CD4-positive, alpha-beta T cell treated with Interferon gamma for 1 hour (primary cell): ENCODE data around the gene CYB5R4.
A peak's percentile ranks its signal among the peaks of the same experiment; 100 is the strongest.

Experiments
- DNase-seq: peaks from one replicate; pipeline ENCODE4 v3.0.0-alpha.2; 2020

CYB5R4 gene, protein sequence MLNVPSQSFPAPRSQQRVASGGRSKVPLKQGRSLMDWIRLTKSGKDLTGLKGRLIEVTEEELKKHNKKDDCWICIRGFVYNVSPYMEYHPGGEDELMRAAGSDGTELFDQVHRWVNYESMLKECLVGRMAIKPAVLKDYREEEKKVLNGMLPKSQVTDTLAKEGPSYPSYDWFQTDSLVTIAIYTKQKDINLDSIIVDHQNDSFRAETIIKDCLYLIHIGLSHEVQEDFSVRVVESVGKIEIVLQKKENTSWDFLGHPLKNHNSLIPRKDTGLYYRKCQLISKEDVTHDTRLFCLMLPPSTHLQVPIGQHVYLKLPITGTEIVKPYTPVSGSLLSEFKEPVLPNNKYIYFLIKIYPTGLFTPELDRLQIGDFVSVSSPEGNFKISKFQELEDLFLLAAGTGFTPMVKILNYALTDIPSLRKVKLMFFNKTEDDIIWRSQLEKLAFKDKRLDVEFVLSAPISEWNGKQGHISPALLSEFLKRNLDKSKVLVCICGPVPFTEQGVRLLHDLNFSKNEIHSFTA

DNA sequence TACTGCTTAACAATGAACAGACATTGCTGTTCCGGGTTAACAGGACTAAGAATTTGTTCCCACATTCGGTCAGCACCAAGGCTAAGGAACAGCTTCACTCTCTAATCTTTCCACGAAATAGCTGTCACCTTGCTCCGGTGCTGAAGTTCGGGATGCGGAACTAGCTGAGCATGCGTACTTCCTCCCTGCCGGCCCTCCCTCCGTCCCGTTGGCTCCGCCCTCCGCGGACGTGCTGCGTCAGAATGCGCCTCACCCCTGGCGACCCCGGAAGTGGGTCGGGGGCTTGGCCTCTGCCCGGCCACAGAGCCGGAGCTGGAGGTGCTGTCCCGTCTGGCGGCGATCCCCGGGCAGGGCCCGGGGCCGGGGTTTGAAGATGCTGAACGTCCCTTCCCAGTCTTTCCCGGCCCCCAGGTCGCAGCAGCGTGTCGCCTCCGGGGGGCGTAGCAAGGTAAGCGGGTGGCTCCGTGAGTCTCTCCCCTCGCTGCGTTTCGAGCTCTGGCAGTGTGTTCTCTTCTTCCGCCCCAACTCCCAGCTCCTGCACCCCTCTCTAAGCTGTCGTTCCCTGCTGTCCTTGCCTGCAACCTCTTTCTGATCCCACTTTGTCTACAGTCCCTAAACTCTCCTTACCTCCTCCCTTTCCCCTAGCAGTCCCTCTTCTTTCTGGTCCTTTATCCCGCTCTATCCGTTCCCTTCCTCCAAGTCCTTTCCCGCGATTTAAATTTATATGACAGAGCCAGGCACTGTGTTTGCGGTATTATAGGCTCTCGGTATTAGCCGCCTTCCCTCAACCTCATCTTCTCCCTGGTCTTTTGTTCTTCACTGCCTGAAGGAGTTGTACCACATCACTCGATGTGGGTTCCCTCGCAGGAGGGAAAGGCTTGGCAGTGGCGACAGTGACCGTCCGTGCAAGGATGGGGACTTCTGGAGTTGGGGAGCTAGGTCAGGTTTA lies at the start of gene CYB5R4:
CYB5R4 (plus strand) TSS at position 280 of the 949 bp plus-strand sequence; CDS start at position 374, 94 bp downstream.
- peak; percentile 91 for DNase-seq

DNA sequence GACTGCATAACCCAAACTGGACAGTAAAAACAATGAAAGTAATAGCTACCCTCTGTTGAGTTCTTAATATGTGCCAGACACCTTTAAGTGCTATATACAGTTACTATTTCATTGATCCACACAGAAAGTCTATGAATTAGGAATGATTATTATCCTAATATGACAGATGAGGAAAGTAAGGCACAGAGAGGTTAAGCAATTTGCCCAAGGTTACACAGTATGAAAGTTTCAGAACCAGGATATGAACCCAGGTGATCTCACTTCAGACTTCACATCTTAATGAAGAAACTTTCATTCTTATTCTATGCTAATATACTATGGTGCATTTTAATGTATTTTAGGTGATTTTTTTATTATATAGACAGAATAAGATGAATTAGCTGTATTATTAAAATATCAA lies 46.9 kb upstream of the CYB5R4 start:
- DNase-seq: no peak

DNA sequence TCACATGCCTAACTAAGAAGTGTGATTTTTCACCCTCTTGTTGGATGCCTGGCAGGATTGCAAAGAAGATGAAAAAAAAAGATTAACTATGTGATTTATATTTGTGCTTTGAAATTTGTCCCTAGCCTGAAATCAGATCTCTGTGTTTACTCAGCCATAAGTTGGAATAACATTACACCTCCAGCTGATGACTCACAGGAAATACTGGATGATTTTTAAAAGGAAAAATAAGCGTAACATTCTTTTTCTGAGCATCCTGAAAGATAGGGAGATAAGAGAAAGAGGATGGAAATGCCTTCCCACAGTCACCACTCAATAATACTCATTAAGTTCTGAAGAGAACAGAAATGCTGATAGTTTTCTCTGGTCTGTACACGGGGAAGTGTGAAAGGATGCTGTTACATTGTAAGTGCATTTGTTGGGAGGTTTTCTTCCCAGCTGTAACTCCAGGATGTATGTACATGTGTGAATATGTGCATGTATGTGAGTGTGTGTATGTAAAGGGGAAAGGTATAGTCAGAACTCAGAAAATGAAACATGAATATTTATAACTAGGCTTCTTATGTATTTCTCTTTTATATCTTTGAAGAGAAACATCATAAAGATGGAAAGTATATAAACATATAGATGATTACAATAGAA lies 43.7 kb upstream of the CYB5R4 start:
- no peak for DNase-seq

DNA sequence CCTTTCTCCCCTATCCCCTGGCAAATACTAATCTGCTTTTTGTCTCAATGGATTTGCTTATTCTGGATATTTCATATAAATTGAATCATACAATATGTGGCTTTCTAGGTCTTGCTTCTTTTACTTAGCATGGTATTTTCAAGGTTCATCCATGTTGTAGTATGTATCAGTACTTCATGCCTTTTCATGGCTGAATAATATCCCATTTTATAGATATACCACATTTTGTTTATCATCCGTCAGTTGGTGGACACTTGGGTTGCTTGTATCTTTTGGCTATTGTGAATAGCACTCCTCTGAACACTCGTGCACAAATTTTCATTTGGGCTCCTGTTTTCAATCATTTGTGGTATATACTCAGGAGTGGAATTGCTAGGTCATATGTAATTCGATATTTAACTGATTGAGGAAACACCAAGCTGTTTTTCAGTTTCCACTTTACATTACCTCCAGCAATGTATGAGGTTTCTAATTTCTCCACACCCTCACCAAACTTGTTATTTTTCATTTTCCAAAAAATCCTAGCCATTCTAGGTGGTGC lies 36.8 kb upstream of the CYB5R4 start:
- no peak for DNase-seq

DNA sequence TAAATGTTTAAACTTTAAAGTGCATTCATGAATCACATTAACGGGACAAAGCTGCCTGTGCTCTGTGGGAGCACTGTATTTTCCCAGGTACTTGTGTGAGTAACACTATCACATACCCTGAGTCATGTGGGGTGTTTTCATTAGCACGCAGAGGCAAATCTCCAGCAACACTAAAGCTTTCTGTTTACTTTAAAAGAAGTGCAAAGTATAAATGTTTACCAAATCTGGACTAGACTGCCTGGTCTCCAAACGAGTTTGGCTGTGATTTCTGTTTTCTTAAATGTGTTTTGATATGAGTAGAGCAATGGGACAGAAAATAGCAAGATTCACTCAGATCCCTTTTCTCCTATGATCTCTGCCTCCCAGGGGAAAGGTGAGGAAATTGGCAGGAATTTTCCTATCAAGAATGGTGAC lies 35.1 kb upstream of the CYB5R4 start:
- no peak for DNase-seq

DNA sequence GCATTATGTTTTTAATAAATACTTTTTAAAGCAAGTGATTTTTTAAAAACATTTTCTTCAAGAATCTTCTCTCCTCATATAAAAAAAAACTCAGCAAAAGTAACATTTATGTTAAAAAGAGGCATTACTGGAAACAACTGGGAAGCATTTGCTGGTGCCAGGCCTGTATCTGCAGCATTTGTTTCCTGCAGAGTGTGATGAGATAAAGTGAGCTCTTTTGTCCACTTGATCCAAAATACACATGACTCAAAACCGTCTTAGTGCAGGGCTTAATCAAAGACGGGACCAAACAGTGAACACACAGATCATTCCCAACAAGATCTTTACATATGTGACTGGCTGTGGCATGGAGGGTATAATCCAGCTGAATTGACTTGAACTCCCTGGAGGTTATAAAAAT lies 34.7 kb upstream of the CYB5R4 start:
- no peak for DNase-seq

DNA sequence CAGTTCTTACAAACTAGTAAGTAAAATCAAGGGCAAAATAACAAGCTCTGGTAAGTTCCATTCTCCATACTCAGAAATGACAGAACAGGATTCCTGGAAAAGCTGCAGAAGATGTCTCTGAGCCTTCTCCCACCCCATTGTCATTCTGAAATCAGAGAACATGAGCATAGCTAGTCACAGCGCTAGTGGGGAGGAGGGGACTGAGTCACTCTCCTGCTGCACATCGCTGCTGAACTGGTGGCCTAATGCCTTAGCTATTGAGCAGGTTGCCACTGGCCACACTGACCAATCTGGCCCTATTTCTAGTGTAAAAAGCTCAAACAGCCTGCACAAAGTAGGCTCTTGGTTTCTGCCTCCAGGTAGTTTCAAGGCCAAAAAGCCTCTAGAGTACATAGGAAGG lies 32.4 kb upstream of the CYB5R4 start:
- no peak for DNase-seq

DNA sequence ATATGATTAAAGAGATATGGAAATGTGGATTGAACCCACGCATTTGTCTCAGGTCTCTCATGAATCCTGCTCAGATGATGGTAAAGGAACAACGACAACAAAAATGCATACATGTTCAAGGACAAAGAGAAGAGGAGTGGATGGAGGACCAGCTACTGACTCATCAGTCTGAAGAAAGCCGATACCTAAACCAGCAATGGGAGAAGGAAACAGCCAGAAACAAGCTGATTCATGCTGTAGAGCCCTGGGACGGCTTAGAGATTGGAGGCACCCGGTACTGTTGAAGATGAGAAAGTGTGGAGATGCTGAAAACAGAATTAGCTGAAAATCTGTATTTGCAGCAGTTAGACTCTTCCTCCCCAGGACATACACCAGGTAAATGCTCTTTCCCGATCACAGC lies 20.8 kb upstream of the CYB5R4 start:
- no peak for DNase-seq

DNA sequence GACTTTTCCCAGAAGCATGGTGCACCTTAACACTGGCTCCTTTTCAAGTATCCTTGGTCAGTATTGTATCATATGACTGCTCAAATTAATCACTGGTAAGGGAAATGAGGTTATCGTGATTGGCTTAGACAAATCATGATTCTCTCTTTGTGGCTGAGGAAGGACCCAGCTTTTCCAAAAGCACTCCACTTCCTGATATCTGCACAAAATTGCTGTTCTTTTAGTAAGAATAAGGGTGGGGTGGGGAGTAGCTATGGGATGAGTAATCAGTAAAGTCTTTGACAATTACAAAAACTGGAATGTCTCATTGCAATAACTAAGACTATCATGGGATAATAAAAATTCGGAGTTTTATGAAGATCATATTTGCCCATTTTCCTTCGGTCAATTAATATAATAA lies 15.3 kb upstream of the CYB5R4 start:
- no peak for DNase-seq

DNA sequence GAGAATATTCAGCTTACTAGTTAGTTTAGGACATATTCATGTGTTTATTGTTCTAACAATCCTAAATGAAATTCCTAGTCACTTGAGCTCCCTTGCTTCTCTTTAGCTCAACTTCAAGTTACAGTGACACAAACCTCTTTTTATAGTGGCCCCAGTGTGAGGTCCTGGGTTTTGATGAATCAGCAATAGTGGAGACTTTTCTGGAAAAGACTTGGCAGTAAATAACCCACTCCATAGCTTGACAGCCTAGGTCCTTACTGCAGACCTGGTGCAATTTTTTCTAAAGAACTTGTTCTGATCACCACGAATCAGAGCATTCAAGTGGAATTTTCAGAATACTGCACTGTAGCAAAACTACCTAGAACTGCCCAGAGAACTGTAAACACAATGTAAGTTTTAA lies 13.2 kb upstream of the CYB5R4 start:
- no peak for DNase-seq

DNA sequence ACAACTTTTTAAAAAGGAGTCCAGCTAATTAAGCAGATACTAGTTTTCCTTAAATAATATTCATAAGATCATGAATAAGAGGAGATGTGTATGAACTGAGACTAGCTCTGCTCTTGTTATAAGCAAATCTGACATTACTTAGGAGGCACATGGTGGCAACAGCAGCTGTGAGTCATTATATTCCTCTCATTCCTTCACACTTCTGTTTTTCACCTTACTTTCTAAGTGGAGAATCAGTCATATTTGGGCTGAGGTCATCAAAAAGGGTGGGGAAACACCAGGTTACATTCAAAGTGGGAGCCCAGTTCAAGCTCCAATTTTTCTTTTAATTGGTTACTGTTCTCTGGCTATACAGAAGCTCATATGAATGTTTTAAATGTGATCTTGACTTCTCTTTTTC lies 12.3 kb upstream of the CYB5R4 start:
- DNase-seq: no peak

DNA sequence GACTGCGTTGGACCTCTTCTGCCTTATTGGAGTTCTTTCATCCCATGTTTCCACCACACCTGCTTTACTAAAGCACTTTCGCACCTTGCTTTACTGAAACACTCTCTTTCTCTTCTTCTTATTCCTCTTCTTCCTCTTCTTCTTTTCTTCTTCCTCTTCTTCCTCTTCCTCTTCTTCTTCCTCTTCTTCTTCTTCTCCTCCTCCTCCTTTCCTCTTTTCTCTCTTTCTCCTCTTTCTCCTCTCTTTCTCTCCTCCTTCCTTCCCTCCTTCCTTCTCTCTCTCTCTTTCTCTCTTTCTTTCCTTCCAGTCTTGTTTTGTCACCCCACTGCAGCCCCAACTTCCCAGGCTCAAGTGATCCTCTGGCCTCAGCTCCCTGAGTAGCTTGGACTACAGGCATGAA lies 10.4 kb upstream of the CYB5R4 start:
- DNase-seq: no peak

DNA sequence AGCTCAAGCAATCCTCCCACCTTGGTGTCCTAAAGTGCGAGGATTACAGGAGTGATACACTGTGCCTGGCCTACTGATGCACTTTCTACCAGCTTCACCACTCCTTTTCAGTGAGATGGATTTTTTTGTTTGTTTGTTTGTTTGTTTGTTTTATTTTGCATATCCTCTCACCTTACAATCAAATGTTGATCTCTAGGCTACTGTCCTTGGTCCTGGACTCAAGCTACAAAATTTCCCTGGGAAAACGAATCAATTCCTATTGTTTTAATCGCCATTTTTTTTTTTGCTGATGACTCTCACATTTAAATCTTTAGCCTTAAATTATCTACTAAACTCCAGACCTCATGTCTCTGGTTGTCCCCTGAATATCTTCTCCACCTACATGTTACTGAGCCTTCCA lies 9.9 kb upstream of the CYB5R4 start:
- no peak for DNase-seq

DNA sequence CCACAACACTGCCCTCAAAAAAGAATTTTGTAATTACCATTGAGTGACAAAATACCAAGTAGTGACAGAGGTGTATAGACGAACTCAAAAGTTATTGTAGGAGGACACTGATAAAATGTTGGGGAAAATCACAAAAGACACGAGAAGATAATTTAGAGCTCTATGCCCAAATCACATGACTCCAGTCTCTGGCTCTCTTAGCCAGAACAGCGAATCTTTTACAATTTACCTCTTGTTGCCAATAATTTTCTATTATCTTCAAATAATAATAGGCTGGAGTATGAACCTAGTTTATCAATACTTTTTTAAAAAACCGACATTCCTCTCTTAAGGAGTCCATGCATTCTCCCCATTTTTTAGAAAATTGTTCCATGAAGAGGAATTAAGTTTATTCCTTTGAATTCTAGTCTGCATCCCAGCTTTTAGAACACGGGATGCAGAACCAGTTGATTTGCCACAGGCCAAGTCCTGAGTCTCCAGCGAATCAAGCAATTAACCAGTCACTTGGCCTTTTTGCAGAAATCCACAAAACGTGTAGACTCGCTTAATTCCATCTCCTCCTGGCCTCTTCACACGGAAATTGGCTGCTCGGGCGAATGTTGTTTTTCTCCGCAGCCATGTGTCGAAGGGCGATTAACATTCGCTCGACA lies 6.8 kb upstream of the CYB5R4 start:
- no peak for DNase-seq

DNA sequence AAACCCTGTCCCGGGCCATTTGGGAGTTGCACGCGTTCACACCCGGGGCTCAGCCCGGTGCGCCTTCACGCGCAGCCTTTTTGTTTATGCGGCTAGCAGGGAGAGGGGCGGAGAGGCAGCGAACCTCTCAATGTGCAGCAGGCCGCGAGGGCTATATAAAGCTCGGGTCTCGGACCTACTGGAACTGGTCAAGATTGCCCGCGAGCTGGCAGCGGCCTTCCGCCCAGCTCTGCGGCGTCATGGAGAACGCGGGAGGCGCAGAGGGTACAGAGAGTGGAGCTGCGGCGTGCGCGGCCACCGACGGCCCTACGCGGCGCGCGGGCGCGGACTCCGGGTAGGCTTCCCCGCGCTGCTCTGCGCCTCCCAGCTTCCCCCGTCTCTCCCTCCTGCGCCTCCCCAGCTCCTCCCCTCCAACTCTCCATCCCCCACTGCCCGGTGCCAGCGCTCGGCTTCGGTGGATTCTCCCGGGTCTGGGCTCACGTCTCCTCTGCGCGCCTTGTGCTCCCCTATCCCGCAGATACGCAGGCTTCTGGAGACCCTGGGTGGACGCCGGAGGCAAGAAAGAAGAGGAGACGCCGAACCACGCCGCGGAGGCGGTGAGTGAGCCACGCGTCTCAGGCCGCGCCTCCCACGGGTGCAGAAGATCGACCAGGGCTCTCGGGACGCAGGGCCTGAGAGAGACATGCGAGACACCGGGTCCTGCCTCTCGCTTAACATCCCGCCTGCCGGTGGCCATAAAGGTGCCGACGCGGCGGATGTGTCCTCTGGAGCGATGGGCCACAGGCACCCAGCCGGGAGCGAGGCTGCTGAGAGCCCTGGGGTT lies 6.1 kb upstream of the CYB5R4 start, which contains the start of gene RIPPLY2:
RIPPLY2 (plus strand) TSS at position 183 of the 823 bp plus-strand sequence; CDS start at position 240, 57 bp downstream.
- no peak for DNase-seq

DNA sequence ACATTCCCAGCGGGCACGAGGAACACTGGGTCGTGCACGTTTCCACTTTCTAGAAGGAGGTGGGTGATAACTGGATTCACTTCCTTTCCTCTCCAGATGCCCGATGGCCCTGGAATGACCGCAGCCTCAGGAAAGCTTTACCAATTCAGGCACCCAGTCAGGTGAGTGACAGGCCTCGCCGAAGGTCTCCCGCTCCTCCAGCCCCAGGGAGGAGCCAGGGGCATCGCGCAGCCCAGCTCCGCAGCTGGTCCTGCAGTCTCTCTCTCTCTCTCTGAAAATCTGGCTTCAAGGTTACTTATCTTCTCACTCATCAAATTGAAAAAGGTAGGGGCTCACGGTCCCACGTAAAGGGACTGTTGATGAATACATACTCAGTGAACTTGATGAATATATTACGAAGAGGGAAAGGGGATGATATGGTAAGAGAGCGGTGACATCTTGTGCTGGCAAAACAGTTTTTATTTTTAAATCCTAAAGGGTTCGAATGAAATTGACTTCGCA lies 5.4 kb upstream of the CYB5R4 start:
- no peak for DNase-seq

DNA sequence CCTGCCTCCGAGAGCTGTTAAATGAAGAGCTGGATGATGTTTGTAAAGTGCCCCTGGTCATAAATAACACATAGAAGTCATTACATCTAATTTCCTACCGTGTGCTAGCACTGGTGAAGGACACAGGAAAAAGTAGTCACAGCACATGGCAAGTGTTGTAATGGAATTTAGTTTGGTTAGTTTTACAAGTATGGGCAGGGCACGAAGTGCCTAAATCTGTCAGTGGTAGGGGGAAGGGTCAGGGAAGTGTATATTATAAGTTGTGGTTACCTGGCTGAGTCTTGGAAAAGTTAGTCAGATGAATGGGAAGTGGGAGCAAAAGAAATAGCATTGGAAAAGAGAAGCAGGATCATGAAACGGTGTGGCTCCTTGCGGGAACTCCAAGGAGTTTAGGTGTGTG lies 4.7 kb upstream of the CYB5R4 start:
- DNase-seq: no peak

DNA sequence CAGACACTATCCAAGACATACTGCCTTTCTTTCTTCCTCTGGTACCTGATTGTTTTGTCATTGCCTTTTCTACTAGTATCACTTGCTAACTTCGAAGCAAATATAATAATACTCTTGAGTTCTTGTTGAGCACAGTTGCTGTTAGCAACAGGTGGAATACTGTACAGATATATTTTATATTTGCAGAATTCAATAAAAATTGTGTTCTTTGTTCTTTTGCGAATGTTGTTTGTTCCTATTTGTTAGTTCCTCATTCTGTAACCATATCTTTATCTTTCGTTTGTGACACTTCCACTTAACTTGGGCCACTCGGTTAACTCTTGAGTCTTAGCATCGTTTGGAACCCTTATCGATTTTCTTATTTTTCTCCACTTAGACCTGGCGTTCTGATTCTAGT lies 868 bp downstream of the CYB5R4 start:
- no peak for DNase-seq

DNA sequence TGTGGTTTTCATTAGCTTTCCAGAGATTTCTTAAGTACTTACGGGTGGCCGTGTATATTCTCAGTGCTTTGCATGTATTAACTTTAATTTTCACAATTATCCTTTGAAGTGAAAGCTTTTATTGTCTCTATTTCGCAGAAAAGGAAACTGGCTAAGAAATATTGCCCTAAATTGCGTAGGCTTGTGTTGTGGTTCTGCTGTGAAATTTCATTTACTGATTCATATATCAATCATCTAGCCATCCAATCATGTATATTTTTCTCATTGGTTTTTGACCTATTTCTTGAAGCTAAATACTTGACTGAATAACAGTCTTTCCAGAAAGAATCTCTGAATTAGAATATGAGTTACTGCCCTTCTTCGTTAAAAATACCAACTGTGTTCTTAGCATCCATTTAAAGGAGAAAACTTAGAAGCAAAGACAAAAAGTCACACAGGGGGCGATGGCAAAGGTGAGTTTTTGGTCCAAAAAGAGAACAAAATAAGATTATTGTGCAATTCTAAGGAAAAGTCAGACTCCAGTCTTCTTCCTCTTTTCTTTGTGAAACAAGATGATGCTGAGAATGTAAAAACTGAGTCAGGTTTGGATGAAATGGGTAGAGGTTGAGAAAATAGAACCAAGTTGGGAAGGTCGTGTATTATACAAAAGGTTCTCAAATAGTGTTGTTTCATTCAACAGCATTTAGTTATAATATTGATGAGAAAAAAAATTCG lies 1.4 kb downstream of the CYB5R4 start:
- DNase-seq: no peak

DNA sequence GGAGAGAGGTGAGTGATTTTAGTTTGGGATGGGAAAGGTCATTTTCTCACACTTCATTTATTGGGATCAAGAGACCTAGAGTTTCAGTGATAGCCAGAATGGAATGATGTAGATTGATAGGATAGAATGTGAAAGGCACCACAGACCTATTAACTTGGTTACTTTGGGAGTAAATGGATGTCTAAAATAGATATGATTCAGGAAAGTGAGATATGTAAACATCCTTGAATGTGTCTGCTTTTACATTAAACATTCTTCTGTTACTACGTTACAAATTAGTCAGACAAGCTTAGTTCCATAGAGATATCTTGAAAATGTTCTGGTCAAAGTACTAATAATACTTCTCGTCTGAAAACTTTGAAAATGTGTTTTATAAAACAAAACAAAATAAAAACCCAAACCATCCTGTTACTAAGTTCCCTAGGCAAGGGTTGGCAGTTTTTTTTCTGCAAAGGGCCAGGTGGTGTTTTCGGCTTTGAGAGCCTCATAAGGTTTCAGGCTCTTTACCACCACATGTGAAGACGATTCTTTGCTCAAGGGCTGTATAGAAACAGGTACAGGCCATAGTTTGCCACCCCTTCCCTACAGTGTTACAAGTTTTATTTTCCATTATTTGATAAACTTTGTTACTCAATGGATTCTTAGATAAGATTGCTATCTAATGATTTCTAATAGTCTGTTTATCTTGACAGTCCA lies 3.4 kb downstream of the CYB5R4 start:
- no peak for DNase-seq
